ENCODE data around the gene CDC7. TPM values are rescaled to one million over a fixed set of nuclear protein-coding genes. Genes with fewer than 3 reads are reported as not detected.

The CDC7 gene
- polyA plus RNA-seq, 1 donor (not counting 4 experiments of a cell fraction or from before 2014, with no cell fraction given) = 8.1 TPM

- Histone ChIP-seq H3K4me2 (ENCODE audit: control insufficient read depth, extremely low read depth, insufficient read depth, low read depth, low read length) (no peak overlapping the region), H3K79me2 (ENCODE audit: control insufficient read depth, insufficient read depth, low read length) (peaks cover 10% of the 10 kb centered on the region)
- TF ChIP-seq EZH2 (IDR thresholded peaks at IDR 0.05; ENCODE audit: low read length) (no peak), CTCF (optimal IDR thresholded peaks at IDR 0.05 in 1 of 3, IDR thresholded peaks at IDR 0.05 in 1 of 3, conservative IDR thresholded peaks at IDR 0.05 in 1 of 3; ENCODE audit: extremely low read depth in 1 of 3, insufficient read depth in 2 of 3, low read length in 3 of 3) (no peak)
Measured at GRCh38 chr1:91503332-91503900, 2.8 kb downstream of the CDC7 start.

GRCh38 chr1:91503975-91504530 lies 3.4 kb downstream of the CDC7 start:
- TF ChIP-seq EZH2 (IDR thresholded peaks at IDR 0.05; ENCODE audit: low read length) = no peak
- TF ChIP-seq CTCF (optimal IDR thresholded peaks at IDR 0.05 in 1 of 3, IDR thresholded peaks at IDR 0.05 in 1 of 3, conservative IDR thresholded peaks at IDR 0.05 in 1 of 3; ENCODE audit: extremely low read depth in 1 of 3, insufficient read depth in 2 of 3, low read length in 3 of 3) = no peak
- Histone ChIP-seq H3K9me3 (ENCODE audit: control insufficient read depth, low read depth, low read length) (no peaks in the 10 kb centered on the region), H3K4me2 (ENCODE audit: control insufficient read depth, extremely low read depth, insufficient read depth, low read depth, low read length) (no peak overlapping the region), H4K20me1 (ENCODE audit: control insufficient read depth, extremely low read depth, insufficient read depth, low read length) (no peaks in the 10 kb centered on the region), H3K27me3 (ENCODE audit: control insufficient read depth, extremely low read depth, insufficient read depth, low read length) (no peaks in the 10 kb centered on the region), H3K36me3 (ENCODE audit: control insufficient read depth in 2 of 2, extremely low read depth in 1 of 2, insufficient read depth in 2 of 2, low read length in 2 of 2) (no peaks in the 10 kb centered on the region), H3K4me3 (ENCODE audit: control insufficient read depth in 2 of 3, extremely low read depth in 1 of 3, insufficient read depth in 2 of 3, low read depth in 1 of 3, low read length in 3 of 3) (no peak overlapping the region), H3K9me1 (ENCODE audit: control insufficient read depth, extremely low read depth, insufficient read depth, low read length) (no peaks in the 10 kb centered on the region), H3K27ac (ENCODE audit: control insufficient read depth, insufficient read depth, low read length) (no peak overlapping the region), H3K79me2 (ENCODE audit: control insufficient read depth, insufficient read depth, low read length) (peaks cover 10% of the 10 kb centered on the region), H3K9ac (ENCODE audit: control insufficient read depth, extremely low read depth, insufficient read depth, low read length) (no peak overlapping the region), H2AFZ (ENCODE audit: control insufficient read depth, low read length) (no peak overlapping the region), H3K4me1 (ENCODE audit: control insufficient read depth, extremely low read depth, insufficient read depth, low read length) (peaks cover 19% of the 10 kb centered on the region)
- dilution Hi-C loops (cut with MboI; ENCODE audit: extremely low pct_ligation_motif_present, low sequenced_read_pairs) = no loop called here
- FAIRE-seq (no peak), DNase-seq (ENCODE audit: low read depth, low spot score) (no peak)

More at GRCh38 chr1:91503332-91503900, 2.8 kb downstream of the CDC7 start:
- Histone ChIP-seq H3K9me3 (ENCODE audit: control insufficient read depth, low read depth, low read length) (no peaks in the 10 kb centered on the region), H3K9ac (ENCODE audit: control insufficient read depth, extremely low read depth, insufficient read depth, low read length) (no peak overlapping the region), H3K4me3 (ENCODE audit: control insufficient read depth in 2 of 3, extremely low read depth in 1 of 3, insufficient read depth in 2 of 3, low read depth in 1 of 3, low read length in 3 of 3) (no peak overlapping the region), H3K4me1 (ENCODE audit: control insufficient read depth, extremely low read depth, insufficient read depth, low read length) (peaks cover 19% of the 10 kb centered on the region), H3K27ac (ENCODE audit: control insufficient read depth, insufficient read depth, low read length) (no peak overlapping the region), H2AFZ (ENCODE audit: control insufficient read depth, low read length) (no peak overlapping the region), H3K9me1 (ENCODE audit: control insufficient read depth, extremely low read depth, insufficient read depth, low read length) (no peaks in the 10 kb centered on the region), H3K27me3 (ENCODE audit: control insufficient read depth, extremely low read depth, insufficient read depth, low read length) (no peaks in the 10 kb centered on the region), H3K36me3 (ENCODE audit: control insufficient read depth in 2 of 2, extremely low read depth in 1 of 2, insufficient read depth in 2 of 2, low read length in 2 of 2) (no peaks in the 10 kb centered on the region), H4K20me1 (ENCODE audit: control insufficient read depth, extremely low read depth, insufficient read depth, low read length) (no peaks in the 10 kb centered on the region)
- FAIRE-seq (no peak), DNase-seq (ENCODE audit: low read depth, low spot score) (no peak)
- dilution Hi-C loops (cut with MboI; ENCODE audit: extremely low pct_ligation_motif_present, low sequenced_read_pairs) = no loop called here
